AG04449 (cell line): Measurements from ENCODE around the gene EPN3.

ENCODE experiments used
- CTCF ChIA-PET: fragments of 350-600 bp; formaldehyde crosslinking; extraction: SDS; loops from one replicate; lab custom pipeline; 2021; ENCODE audit warnings: antibody characterized with exemption; lab: Yijun Ruan, JAX
- POLR2A ChIA-PET: fragments of 400-600, 350-600 bp; formaldehyde crosslinking; extraction: SDS; loops from one replicate; lab custom pipeline; 2020; ENCODE audit warnings: antibody characterized with exemption, inconsistent platforms; lab: Yijun Ruan, JAX
- DNase-seq: peaks from one replicate; pipeline ENCODE4 v3.0.0-alpha.2; 2010; ENCODE audit warnings: low read depth, low spot score
- H3K4me3 ChIP-seq: 2 replicates; pipeline ENCODE4 v1.5.1; 2011; ENCODE audit warnings: low read depth, mild to moderate bottlenecking, control low read depth, low read length
- CTCF ChIP-seq: IDR thresholded peaks from one replicate; pipeline ENCODE4 v1.5.1; 2011; ENCODE audit warnings: mild to moderate bottlenecking, moderate library complexity, low read length, control low read depth, inconsistent platforms; ENCODE audit not compliant: insufficient read depth; ENCODE audit errors: missing control alignments

EPN3 gene

GRCh38 chr17:50541716-50542688, 9.5 kb downstream of the EPN3 start:
- POLR2A ChIA-PET: interaction anchor here (0.6 to 2.6 kb wide), 6 partner anchors 9 to 214 kb away, joined by 3 to 6 read pairs (median 4); partner anchors contain the start of genes EPN3 and RSAD1
- H3K4me3 ChIP-seq: peak overlapping the region; percentile 67
- TF ChIP-seq CTCF: peak; percentile 53
- DNase-seq: no peak
- CTCF ChIA-PET: interaction anchor here (0.7 to 5.6 kb wide), 19 partner anchors 9 to 303 kb away, joined by 3 to 40 read pairs (median 4); partner anchors contain the start of genes EPN3, RSAD1 and WFIKKN2

- no peak overlapping the region for H3K4me3 ChIP-seq
- ChIA-PET CTCF (interaction anchor here (0.7 to 5.6 kb wide), 17 partner anchors 8 to 413 kb away, joined by 3 to 40 read pairs (median 5); partner anchors contain the start of genes EPN3 and RSAD1), POLR2A (interaction anchor here (1.0 to 2.6 kb wide), 2 partner anchors 8 to 96 kb away, joined by 3 to 6 read pairs; no protein-coding TSS in a partner anchor)
- DNase-seq: no peak
- TF ChIP-seq CTCF: no peak
These were observed 10.6 kb downstream of the EPN3 start for GRCh38 chr17:50542795-50543774.

- CTCF ChIA-PET: interaction anchor here (0.6 to 5.6 kb wide), 15 partner anchors 13 to 308 kb away, joined by 3 to 40 read pairs (median 4); partner anchors contain the start of gene RSAD1
- DNase-seq: no peak
- POLR2A ChIA-PET: no interaction called here
- no peak for TF ChIP-seq CTCF
- no peak overlapping the region for H3K4me3 ChIP-seq
These were observed 12.0 kb downstream of the EPN3 start for GRCh38 chr17:50544516-50544915.

GRCh38 chr17:50545311-50545710, 12.8 kb downstream of the EPN3 start:
- CTCF ChIA-PET: interaction anchor here (0.7 to 5.6 kb wide), 9 partner anchors 11 to 307 kb away, joined by 3 to 40 read pairs (median 3); no protein-coding TSS in a partner anchor
- H3K4me3 ChIP-seq: no peak overlapping the region
- POLR2A ChIA-PET: no interaction called here
- no peak for TF ChIP-seq CTCF
- no peak for DNase-seq

GRCh38 chr17:50546701-50547034, 14.1 kb downstream of the EPN3 start:
- CTCF ChIA-PET: interaction anchor here (0.6 to 8.7 kb wide), 22 partner anchors 14 to 306 kb away, joined by 3 to 265 read pairs (median 3); partner anchors contain the start of genes CACNA1G and WFIKKN2
- no peak for DNase-seq
- peak overlapping the region; percentile 72 for H3K4me3 ChIP-seq
- POLR2A ChIA-PET: interaction anchor here (0.5 kb wide), 1 partner anchor 440 kb away, joined by 3 read pairs; no protein-coding TSS in a partner anchor
- no peak for TF ChIP-seq CTCF
